NCI-H526 treated with DMSO at 0.1 percent for 48 hours (cell line): Measurements from ENCODE around the gene EIF4E2.

ENCODE experiments used
- DNase-seq: peaks from one replicate; lab custom pipeline; 2025; lab: John Stamatoyannopoulos, UW

EIF4E2 gene, protein sequence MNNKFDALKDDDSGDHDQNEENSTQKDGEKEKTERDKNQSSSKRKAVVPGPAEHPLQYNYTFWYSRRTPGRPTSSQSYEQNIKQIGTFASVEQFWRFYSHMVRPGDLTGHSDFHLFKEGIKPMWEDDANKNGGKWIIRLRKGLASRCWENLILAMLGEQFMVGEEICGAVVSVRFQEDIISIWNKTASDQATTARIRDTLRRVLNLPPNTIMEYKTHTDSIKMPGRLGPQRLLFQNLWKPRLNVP

GRCh38 chr2:232550354-232551249, at the start of gene EIF4E2, which contains the start of gene TIGD1:
Gene EIF4E2, plus strand, starts transcription at chr2:232550689. Its CDS starts 36 bp downstream, at chr2:232550725.
Gene TIGD1, minus strand, starts transcription at chr2:232550557. Its CDS starts 675 bp downstream, at chr2:232549882.
- peak; percentile 86 for DNase-seq

GRCh38 chr2:232501331-232501771, 49.1 kb upstream of the EIF4E2 start:
- DNase-seq = no peak

- DNase-seq = no peak
These were observed 48.6 kb upstream of the EIF4E2 start for GRCh38 chr2:232501794-232502390.

DNA sequence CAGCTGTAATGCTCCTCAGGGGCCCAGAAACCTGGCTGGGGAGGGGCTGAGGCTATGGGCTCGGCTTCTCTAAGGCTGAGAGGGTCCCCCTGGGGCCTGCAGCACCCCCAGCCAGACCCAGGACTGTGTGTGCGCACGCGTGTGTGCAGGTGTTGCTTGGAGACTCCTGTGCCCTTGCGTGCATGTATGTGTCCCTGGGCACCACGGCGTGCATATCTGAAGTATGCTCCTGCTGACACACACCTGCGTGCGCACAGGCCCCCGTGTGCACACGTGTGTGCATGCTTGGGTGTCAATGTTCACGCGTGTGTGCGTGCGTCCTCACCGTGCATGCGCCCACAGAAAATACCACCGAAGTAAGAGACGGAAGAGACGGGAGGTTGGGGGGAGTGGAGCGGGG, 48.0 kb upstream of the EIF4E2 start:
- no peak for DNase-seq

DNA sequence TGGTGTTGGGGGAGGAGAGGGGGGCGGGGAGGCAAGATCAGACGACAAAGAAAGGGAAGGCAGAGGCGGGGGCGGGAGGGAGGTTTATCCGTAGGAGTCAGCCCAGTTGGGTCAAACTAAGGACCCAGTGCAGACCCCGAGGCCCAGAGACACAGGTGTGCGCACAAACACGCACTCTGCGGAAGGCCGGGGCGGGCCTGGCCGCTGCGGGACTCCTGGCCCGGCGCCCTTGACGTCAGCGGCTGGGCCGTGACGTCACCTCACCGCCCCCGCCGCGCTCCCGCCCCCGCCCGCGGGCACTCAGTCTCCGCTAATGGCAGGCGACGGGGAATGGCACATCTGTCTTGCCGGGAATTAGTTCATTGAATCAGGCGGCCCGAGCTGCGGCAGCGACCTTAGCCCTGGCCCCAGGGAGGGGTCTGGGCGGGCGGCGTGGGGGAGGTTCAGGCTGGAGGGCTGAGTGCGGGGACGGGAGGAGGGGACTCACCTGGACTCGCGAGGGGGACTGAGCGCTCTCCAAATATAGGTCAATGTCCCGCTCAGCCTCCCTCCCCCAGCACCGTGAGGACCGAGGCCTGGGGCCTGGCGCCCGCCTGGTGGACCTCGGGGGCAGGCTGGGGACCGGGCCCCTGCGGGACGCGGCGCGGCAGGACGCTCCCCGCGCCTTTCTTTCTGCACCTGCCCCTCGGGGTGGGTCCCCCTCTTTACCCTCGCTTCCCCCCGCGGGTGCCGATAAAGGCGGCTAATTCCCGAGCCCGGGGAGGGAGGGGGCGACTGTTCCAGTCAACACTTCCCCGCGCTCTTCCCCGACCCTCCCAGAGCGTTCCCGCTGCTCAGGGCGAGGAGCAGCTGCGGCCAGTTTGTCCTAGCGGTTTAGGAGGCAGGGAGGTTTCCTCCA, 47.3 kb upstream of the EIF4E2 start:
- DNase-seq = no peak

DNA sequence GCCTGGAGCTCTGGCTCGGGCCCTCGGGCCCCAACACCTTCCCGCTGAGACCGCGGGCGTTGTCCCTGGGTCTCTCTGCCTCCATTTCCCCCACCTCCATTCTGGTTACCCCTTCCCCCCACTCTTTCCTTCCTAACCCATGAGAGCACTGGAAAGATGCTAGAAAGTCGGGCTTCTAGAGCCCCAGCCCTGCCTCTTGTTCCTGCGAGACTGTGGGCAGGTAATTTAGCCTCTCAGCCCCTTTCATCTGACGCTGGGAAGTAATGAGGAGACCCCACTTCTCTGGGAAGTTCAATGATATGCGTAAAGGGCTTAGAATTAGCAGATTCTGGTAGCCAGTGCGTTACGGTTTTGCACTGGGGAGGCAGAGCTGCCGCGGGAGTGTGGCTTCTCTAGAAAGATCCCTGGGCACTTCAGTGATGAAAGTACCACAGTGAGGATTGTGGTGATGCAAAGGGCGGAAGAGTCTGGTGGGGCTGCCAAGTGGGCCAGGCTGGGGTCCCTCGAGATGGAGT, 46.6 kb upstream of the EIF4E2 start:
- no peak for DNase-seq

DNA sequence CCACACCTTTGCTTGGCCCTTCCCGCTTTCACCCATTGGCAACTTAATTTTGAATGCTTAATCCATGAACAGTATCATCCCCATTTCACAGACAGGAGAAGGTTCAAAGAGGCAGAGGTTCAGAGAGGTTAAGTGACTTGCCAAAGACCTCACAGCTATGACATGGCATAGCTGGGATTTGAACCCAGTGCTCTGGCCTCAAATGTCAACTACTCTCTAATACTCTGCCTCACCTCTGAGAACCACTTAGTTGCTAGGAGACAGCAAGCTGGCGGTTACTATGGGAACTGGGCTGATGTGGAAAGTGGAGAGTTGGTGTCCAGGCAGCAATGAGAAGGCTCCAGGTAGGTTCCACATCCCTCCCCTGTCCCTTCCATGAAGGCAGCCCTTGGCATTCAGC, 46.1 kb upstream of the EIF4E2 start:
- no peak for DNase-seq

GRCh38 chr2:232505856-232506255, 44.6 kb upstream of the EIF4E2 start:
- no peak for DNase-seq

DNA sequence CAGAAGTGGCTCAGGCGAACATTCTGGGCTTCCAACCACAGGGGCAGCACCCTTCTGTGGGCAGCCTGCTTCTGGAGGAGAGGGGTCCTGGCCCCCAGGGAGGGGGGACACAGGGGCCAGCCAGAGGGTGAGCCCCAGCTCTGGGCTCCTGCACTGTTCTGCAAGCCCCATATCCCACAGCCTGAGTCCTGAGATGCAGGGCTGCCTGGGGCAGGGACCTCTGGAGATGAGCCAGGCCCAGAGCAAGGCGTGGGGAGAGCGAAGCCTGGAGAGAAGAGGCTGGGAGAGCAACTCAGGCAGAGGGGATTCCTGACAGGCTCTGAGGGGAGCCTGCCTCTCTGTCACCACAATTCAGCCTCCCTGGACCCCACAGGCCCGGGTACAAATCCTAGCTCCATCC, 43.8 kb upstream of the EIF4E2 start:
- DNase-seq = no peak

DNA sequence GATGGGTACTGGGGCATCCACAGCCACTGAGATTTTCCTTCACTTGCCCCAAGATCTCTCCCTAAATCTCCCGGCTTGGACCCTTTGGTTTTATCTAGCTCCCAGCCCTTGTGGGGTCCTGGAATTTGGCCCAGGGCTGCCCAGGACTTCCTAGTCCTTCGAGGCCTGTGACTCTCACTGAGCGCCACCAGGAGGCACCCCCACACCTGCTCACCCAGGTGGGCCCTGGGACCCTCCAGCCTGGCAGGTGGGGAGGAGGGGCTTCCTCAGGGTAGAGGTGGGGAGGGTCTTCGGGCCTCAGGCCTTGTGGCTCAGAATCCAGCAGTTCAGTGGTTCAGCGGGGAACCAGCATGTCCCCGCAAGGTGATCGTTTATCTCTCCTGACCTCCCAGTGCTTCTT, 42.2 kb upstream of the EIF4E2 start:
- DNase-seq = no peak

- no peak for DNase-seq
These were observed 39.1 kb upstream of the EIF4E2 start for GRCh38 chr2:232511336-232511890.

DNA sequence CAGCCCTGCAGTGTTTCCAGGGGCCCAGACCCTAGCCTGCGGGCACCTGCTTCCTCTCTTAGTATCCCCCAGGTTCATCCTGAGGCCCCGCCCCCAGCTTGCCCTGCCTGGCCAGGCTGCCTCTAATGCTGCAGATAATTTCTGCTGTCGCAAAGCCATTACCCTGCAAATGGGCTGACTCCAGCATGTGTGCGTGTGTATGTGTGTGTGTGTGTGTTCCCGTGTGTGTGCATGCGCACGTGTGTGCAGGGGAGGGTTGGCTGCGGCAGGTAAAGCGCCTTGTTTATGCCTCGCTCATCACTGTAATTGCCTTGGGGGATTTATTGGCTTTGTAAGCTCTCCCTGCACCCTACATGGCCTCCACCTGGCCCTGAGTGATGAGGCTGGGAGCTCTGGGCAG, 37.9 kb upstream of the EIF4E2 start:
- no peak for DNase-seq

DNA sequence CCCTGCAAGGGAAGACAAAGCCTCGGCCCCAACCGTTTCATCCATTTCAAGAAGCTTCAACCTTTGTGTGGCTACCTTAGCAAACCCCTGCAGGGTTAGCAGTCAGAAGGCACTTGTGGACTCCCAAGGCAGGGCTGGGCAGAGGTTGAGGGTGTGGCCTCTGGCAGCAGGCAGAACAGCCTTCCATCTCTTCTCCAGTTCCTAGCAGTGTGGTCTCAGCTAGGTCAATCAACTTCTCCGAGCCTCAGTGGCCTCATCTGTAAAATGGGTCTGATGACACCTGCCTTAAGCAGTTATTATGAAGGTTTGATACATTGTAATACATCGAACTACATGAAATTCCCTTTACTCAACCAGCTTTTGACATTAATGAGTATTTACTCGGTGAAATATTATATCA, 37.1 kb upstream of the EIF4E2 start:
- no peak for DNase-seq

GRCh38 chr2:232515639-232516038, 34.9 kb upstream of the EIF4E2 start:
- no peak for DNase-seq

DNA sequence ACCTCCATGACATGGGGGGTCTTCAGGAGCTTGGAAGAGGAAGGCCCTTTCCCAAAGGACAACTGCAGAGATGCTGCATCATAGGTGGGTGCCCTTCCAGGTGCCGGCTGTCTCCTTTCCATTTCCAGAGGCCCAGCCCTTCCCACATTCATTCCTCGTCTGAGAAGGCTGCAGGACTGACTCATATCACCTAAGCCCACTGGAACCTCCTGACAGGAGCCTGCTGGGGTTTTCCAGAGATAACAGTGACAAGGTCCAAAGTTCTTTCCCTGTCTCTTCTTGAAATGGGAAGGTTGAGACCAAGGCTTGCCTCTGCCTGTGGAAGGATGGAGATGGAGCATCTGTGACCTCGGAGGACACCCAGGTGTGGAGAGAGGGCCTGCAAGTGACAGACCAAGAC, 33.9 kb upstream of the EIF4E2 start:
- no peak for DNase-seq

DNA sequence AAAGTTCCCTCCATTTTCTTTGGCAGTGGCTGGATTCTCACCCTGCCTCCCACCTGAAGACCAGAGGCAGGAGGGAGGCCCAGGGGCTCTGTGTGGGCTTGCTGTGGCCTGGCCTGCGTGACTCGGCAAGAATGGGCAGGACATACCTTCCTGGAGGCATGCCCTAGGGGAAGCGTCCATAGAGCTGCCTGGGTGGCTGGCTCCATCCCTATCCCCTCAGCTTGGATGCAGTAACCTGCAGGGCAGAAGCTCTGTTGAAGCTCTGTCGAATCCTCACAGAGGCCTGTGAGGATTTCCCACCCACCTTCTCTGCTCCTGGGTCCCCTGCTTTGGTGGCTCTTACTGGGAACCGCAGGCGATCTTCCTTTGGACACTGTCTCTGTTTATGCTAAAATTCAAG, 31.6 kb upstream of the EIF4E2 start:
- no peak for DNase-seq

GRCh38 chr2:232519581-232520438, 30.7 kb upstream of the EIF4E2 start, which contains the start of gene PRSS56:
Gene PRSS56, plus strand, starts transcription at chr2:232520388. Its CDS starts 211 bp downstream, at chr2:232520599.
- DNase-seq = no peak

GRCh38 chr2:232520489-232520888, 30.0 kb upstream of the EIF4E2 start:
- DNase-seq = no peak

- no peak for DNase-seq
These were observed 29.4 kb upstream of the EIF4E2 start for GRCh38 chr2:232521098-232521497.

- DNase-seq = no peak
These were observed 28.4 kb upstream of the EIF4E2 start for GRCh38 chr2:232521959-232522622.
